ENCODE results near the gene LAMP5.

The LAMP5 gene

GRCh38 chr20:9543214-9543613, 28.8 kb downstream of the LAMP5 start:
- DNase-seq = no peak

- DNase-seq = no peak
Measured at GRCh38 chr20:9550283-9550682, 35.9 kb downstream of the LAMP5 start.

GRCh38 chr20:9550871-9551270, 36.5 kb downstream of the LAMP5 start:
- DNase-seq = no peak

GRCh38 chr20:9551808-9552550, 37.6 kb downstream of the LAMP5 start:
- no peak for DNase-seq

- DNase-seq = no peak
Measured at GRCh38 chr20:9555781-9556180, 41.4 kb downstream of the LAMP5 start.

GRCh38 chr20:9557411-9557810, 43.0 kb downstream of the LAMP5 start:
- DNase-seq = no peak

- no peak for DNase-seq
Measured at GRCh38 chr20:9565910-9566550, 51.6 kb downstream of the LAMP5 start.

- DNase-seq = no peak
Measured at GRCh38 chr20:9566977-9567376, 52.6 kb downstream of the LAMP5 start.

- no peak for DNase-seq
Measured at GRCh38 chr20:9570612-9571011, 56.2 kb downstream of the LAMP5 start.

GRCh38 chr20:9571783-9572182, 57.4 kb downstream of the LAMP5 start:
- no peak for DNase-seq

GRCh38 chr20:9572670-9573069, 58.3 kb downstream of the LAMP5 start:
- DNase-seq = no peak

GRCh38 chr20:9573335-9574151, 59.2 kb downstream of the LAMP5 start:
- no peak for DNase-seq

- no peak for DNase-seq
Measured at GRCh38 chr20:9574181-9574580, 59.8 kb downstream of the LAMP5 start.

GRCh38 chr20:9574776-9575175, 60.4 kb downstream of the LAMP5 start:
- DNase-seq = no peak

GRCh38 chr20:9575836-9576235, 61.4 kb downstream of the LAMP5 start:
- DNase-seq = no peak

- DNase-seq = no peak
Measured at GRCh38 chr20:9576695-9577094, 62.3 kb downstream of the LAMP5 start.

- DNase-seq = no peak
Measured at GRCh38 chr20:9577397-9577796, 63.0 kb downstream of the LAMP5 start.

GRCh38 chr20:9578594-9578993, 64.2 kb downstream of the LAMP5 start:
- no peak for DNase-seq

All from T-helper 1 cell (primary cell).